Motor neuron (in vitro differentiated cells): ENCODE measurements around the gene SLC4A1AP. TPM values are rescaled to one million over a fixed set of nuclear protein-coding genes. Genes with fewer than 3 reads are reported as not detected.
A peak's percentile ranks its signal among the peaks of the same experiment; 100 is the strongest.

ENCODE experiments used
- ATAC-seq, 8 experiments: fragments of 200-7000 bp; cut with Tn5 transposase; replicated peaks in 6 of 8; 2 replicates each; pipeline ENCODE4 v1.8.0; 2021; ENCODE audit warnings: mild to moderate bottlenecking in 8 of 8, moderate library complexity in 8 of 8
- H3K27ac ChIP-seq, 2 donors: fragments of 250-450 bp; sonication (Bioruptor Pico); 2 replicates each; pipeline ENCODE4 v1.9.0; 2021; ENCODE audit warnings: antibody characterized with exemption in 2 of 2, mild to moderate bottlenecking in 2 of 2, moderate library complexity in 1 of 2
- H3K4me1 ChIP-seq, 2 donors: fragments of 250-450 bp; sonication (Bioruptor Pico); replicated peaks in 1 of 2; 2 replicates each; pipeline ENCODE4 v1.6.1; 2021; ENCODE audit warnings: antibody characterized with exemption in 2 of 2, mild to moderate bottlenecking in 2 of 2, moderate library complexity in 1 of 2
- H3K4me3 ChIP-seq, 5 donors: fragments of 250-450 bp; sonication (Bioruptor Pico); 2 replicates each; pipeline ENCODE4 v1.9.0; 2021; ENCODE audit warnings: antibody characterized with exemption in 5 of 5, mild to moderate bottlenecking in 5 of 5, moderate library complexity in 4 of 5
- WGBS, 10 experiments: fragments of 450-650 bp; shearing (Covaris generic); methylation state at CpG; one replicate each; pipeline ENCODE4 v1.0.0; 2022; 5-methylcytosine and 5-hydroxymethylcytosine counted together
- in situ Hi-C, 9 experiments: fragments of 400-800 bp; cut with MboI; loops; one replicate each; pipeline ENCODE4 v1.15.0; 2021; ENCODE audit warnings: low sequenced_read_pairs in 9 of 9, low pct_unique_long_range_greater_than_20kb in 2 of 9; ENCODE audit not compliant: unreplicated experiment in 9 of 9
- total RNA-seq, 8 experiments: library from RNA; unstranded; fragments of 300-600 nt; gene quantifications; 2 replicates each; pipeline versions ENCODE4 v1.2.3 to v1.2.4, GENCODE V29; 2022

Gene SLC4A1AP
- total RNA-seq, 8 experiments from 2014 or later = 26.3 to 35.6 (median 29.9) TPM

DNA sequence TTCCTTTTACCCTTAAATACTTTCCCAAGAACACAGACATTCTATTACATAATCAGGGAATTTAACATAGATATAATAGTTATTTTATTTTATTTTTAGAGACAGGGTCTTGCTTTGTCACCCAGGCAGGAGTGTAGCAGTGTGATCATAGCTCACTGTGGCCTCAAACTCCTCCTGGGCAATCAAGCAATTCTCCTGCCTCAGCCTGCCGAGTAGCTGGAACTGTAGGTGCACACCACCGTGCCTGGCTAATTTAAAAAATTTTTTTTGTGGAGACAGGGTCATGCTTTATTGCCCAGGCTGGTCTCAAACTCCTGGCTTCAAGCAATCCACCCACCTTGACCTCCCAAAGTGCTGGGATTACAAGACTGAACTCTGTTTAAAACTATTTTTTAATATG is 45.6 kb downstream of the SLC4A1AP start:
- H3K27ac ChIP-seq = no peak overlapping the region
- no peaks in the 10 kb centered on the region for H3K4me1 ChIP-seq
- no peak for ATAC-seq
- 50 to 100% (median 78%) methylated on average over 1 to 2 of the region's 2 CpGs; no CpG with 5 or more reads in 2 of the 10 experiments for WGBS, 10 experiments
- H3K4me3 ChIP-seq = no peak overlapping the region
- in situ Hi-C loops = loop anchor here in 2 of 9 experiments (25.0 kb wide), 1 partner anchor 678 kb away; the partner anchor contains the start of gene FOSL2 (in 2 of the 2)

DNA sequence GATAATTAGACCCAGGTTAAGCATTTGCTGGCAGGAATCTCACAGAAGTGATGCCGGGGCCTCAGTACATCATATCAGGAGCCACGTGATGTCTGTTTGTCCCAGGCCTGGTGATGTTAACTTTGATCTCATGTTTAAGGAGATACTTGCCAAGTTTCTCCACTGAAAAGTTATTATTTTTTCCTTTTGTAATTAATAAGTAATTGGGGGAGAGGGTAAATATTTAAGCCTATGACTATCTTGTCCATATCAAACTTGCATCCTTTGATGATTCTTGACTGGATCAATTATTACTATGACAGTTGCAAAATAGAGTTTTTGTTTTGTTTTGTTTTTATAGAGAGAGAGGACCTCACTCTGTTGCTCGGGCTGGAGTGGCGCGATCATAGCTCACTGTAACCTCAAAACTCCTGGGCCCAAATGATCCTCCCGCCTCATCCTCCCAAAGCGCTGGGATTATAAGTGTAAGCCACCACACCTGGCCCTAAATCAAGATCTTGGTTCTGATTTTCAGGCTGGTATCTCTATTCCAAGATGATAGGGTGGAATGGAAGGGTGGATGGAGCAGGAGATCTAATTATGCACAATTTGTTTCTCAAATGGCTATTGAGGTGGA is 46.4 kb downstream of the SLC4A1AP start:
- Histone ChIP-seq H3K4me3 (no peak overlapping the region), H3K27ac (no peak overlapping the region), H3K4me1 (no peaks in the 10 kb centered on the region)
- no peak for ATAC-seq
- WGBS, 10 experiments = 61 to 100% (median 92%) methylated on average over 2 to 7 of the region's 7 CpGs; no CpG with 5 or more reads in 4 of the 10 experiments
- in situ Hi-C loops = loop anchor here in 3 of 9 experiments (10.0 to 25.0 kb wide), 2 partner anchors 677 to 685 kb away; partner anchors contain the start of gene FOSL2 (in 3 of the 3)

DNA sequence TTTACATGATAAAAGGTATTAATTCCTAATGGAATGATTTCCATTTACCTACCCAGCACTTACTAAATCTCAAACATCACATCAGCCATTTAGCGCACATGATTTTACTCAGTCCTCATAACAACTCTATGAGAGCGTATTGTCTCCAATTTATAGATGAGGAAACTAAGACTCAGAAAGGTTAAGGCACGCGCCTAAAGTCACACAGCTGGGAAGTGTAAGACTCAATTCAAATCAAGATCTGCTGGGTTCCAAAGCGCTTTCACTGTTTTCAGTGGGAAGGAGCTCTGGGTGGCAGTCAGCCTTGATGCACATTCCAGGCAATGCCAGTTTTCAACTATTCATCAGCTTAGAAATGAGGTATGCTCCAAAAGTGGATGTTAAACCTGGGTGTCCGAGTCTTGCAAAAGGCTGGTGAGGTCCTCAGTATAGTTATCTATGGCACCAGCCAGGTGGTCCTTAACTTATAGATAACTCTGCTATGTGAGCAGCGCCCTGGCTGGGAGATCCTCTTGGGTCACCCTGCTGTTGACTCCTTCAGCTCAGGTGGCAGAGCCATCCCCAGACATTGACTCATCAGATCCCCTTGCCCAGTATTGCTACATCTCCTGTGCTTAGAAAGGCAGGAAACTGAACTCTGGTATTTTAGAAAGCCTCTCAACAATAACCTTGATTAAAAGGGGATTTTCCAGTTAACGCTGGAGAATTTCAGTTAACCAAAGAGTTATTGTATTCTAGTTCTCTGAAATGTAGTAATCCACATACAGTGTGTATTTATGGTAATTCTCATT is 47.1 kb downstream of the SLC4A1AP start:
- no peak overlapping the region for H3K4me3 ChIP-seq
- in situ Hi-C loops = loop anchor here in 3 of 9 experiments (10.0 to 25.0 kb wide), 2 partner anchors 676 to 684 kb away; partner anchors contain the start of gene FOSL2 (in 3 of the 3)
- no peak for ATAC-seq
- 82 to 97% (median 92%) methylated on average over 3 to 8 of the region's 8 CpGs; no CpG with 5 or more reads in 2 of the 10 experiments for WGBS, 10 experiments
- no peaks in the 10 kb centered on the region for H3K4me1 ChIP-seq
- no peak overlapping the region for H3K27ac ChIP-seq

DNA sequence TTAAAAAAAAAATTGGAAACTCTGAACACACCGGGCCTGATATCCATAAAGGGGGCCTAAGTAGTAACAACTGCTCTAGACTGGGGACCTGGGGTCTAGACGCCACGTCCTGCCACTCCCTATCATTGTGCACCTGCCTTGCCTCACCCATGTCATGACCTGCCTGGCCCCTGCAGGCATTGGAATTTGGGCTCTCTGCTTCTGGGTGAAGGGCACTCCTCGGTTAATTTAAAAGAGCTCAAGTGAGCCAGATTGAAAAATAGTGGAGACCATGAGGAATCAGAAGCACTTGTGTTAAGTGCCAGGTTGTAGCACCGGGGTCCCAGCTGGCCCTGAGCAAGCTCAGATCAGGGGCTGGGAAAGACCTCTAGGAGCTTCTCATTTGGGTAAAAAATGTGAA is 48.1 kb downstream of the SLC4A1AP start:
- in situ Hi-C loops = loop anchor here in 3 of 9 experiments (10.0 to 25.0 kb wide), 2 partner anchors 675 to 683 kb away; partner anchors contain the start of gene FOSL2 (in 3 of the 3)
- WGBS, 10 experiments = 40 to 100% (median 84%) methylated on average over 1 to 5 of the region's 5 CpGs; no CpG with 5 or more reads in 1 of the 10 experiments
- H3K27ac ChIP-seq = no peak overlapping the region

DNA sequence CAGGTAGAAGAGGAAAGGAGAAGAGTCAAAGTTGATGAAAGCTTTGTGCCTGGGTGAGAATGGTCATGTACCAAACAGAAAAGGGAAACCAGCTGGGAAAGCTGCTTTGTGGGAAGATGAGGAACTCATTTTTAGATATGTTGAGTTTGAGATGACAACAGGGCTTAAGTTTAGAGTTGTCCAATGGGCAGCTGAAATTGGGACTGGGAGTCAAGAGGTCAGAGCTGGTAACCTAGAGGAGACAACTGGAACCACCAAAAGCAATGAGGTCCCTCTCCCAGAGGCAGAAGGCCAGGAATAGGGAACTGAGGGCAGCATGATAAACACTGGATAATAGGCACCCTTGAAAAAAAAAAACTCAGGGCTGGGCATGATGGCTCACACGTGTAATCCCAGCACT is 48.8 kb downstream of the SLC4A1AP start:
- no peak for ATAC-seq
- no peak overlapping the region for H3K4me3 ChIP-seq
- no peaks in the 10 kb centered on the region for H3K4me1 ChIP-seq
- WGBS, 10 experiments = 17 to 60% methylated on average over 1 of the region's 1 CpG; no CpG with 5 or more reads in 8 of the 10 experiments
- in situ Hi-C loops = loop anchor here in 3 of 9 experiments (10.0 to 25.0 kb wide), 2 partner anchors 675 to 682 kb away; partner anchors contain the start of gene FOSL2 (in 3 of the 3)
- no peak overlapping the region for H3K27ac ChIP-seq

More for the DNA sequence above, 48.1 kb downstream of the SLC4A1AP start:
- H3K4me1 ChIP-seq = no peaks in the 10 kb centered on the region
- ATAC-seq = no peak
- no peak overlapping the region for H3K4me3 ChIP-seq

DNA sequence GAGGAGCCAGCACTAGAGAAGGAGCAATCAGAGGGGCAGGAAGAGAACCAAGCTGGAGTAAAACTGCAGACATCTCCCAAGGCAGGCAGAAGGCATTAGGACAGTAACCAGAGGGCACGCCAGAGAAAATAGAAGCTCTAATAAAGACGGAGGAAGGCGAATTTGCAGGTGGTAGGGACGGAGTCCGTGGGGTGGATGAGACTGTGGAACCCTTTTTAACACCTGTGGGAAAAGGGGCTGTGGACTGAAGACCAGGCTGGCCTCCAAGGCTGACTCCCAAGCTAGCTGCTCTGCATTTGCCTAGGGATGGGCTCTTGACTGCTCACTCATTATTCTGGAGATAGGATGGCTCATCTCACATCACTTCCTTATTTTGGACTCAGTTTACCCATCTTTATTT is 49.5 kb downstream of the SLC4A1AP start:
- no peak overlapping the region for H3K27ac ChIP-seq
- no peak for ATAC-seq
- H3K4me3 ChIP-seq = no peak overlapping the region
- in situ Hi-C loops = loop anchor here in 3 of 9 experiments (10.0 to 25.0 kb wide), 2 partner anchors 674 to 682 kb away; partner anchors contain the start of gene FOSL2 (in 3 of the 3)
- 69 to 100% (median 83%) methylated on average over 1 to 5 of the region's 5 CpGs; no CpG with 5 or more reads in 1 of the 10 experiments for WGBS, 10 experiments
- H3K4me1 ChIP-seq = no peaks in the 10 kb centered on the region

DNA sequence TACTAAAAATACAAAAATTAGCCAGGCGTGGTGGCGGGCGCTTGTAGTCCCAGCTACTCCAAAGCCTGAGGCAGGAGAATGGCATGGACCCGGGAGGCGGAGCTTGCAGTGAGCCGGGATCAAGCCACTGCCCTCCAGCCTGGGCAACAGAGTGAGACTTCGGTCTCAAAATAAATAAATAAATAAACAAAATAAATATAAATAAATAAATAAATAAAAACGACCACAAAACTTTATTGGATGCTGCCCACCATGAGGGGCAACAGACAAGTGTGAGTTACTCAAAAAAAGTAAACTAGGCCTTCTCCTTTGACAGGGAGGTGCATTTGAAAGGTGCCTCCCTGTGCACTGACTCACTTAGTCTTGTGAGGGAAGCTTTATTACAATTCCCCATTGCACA is 50.4 kb downstream of the SLC4A1AP start:
- Histone ChIP-seq H3K27ac (no peak overlapping the region), H3K4me1 (no peaks in the 10 kb centered on the region), H3K4me3 (no peak overlapping the region)
- 20 to 96% (median 80%) methylated on average over 1 to 6 of the region's 8 CpGs; no CpG with 5 or more reads in 2 of the 10 experiments for WGBS, 10 experiments
- ATAC-seq = no peak
- in situ Hi-C loops = loop anchor here in 3 of 9 experiments (10.0 to 25.0 kb wide), 2 partner anchors 673 to 681 kb away; partner anchors contain the start of gene FOSL2 (in 3 of the 3)

DNA sequence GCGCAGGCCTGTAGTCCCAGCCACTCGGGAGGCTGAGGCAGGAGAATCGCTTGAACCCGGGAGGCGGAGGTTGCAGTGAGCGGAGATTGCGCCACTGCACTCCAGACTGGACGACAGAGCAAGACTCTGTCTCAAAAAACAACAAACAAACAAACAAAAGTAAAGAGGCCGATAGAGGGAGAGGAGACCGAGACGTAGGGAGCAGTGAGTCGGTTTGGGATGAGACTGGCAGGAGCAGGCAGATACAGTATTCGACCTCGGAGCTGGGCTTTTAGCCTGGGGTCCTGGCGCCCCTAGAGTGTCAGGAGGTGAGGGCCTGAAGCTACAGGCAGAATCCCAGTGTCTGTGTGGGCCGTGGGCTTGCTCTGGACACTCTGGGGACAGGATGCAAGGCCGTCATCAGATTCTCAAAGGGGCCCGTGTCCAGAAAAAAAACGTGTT is 51.2 kb downstream of the SLC4A1AP start:
- in situ Hi-C loops = loop anchor here in 3 of 9 experiments (10.0 to 25.0 kb wide), 2 partner anchors 672 to 680 kb away; partner anchors contain the start of gene FOSL2 (in 3 of the 3)
- 37 to 81% (median 69%) methylated on average over 1 to 12 of the region's 19 CpGs; no CpG with 5 or more reads in 5 of the 10 experiments for WGBS, 10 experiments
- Histone ChIP-seq H3K4me1 (no peaks in the 10 kb centered on the region), H3K27ac (peak overlapping the region in 1 of 2 donors; percentile 21), H3K4me3 (peak overlapping the region; percentile 29 to 40 (median 33))
- ATAC-seq = peak in 1 of 8 experiments; percentile 4

DNA sequence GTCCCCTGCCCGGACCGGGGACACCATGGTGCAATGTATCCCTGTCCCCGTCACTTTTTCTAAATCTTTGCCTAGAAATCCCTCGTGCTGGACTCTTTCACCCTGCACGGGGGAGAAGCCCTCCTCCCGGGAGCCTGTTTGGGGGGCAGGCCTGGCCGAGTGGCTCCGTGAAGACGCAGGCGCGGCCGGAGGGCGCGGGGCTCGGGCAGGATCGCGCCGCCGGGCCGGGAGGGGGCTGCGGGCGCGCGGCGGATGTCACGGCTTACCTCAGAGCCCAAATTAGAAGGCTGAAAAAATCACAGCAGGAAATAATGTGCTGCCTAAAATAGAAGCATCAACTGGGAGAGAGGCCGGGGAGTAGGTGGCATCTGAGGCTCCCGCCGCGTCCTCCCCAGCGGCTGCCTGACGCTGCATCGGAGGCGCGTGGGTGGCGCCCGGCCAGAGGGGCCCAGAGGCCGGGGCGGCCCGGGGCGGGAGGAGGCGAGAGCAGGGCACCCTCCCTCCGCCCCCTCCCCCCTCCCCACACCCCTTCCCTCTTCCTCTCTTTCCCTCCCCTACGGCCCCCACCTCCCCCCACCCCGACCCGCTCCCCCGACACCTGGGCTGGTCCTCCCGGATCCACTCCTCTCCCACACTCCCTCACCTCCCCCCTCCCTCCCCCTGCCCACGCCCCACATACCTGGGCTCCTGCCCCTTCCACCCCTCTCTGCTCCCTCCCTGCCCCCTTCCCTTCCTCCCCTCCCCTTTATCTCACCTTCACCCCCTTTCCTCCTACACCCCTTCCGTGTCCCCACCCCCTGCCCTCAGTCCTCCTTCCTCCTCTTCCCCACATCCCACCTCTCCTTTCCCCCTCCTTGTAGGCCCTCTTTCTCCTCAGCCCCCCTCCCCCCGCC is 51.9 kb downstream of the SLC4A1AP start:
- no peaks in the 10 kb centered on the region for H3K4me1 ChIP-seq
- ATAC-seq = peak; percentile 57 to 91 (median 86)
- peak overlapping the region; percentile 29 to 40 (median 33) for H3K4me3 ChIP-seq
- H3K27ac ChIP-seq = peak overlapping the region in 1 of 2 donors; percentile 21
- 5 to 15% methylated on average over 8 to 9 of the region's 51 CpGs; no CpG with 5 or more reads in 8 of the 10 experiments for WGBS, 10 experiments
- in situ Hi-C loops = loop anchor here in 3 of 9 experiments (10.0 to 25.0 kb wide), 2 partner anchors 672 to 679 kb away; partner anchors contain the start of gene FOSL2 (in 3 of the 3)

DNA sequence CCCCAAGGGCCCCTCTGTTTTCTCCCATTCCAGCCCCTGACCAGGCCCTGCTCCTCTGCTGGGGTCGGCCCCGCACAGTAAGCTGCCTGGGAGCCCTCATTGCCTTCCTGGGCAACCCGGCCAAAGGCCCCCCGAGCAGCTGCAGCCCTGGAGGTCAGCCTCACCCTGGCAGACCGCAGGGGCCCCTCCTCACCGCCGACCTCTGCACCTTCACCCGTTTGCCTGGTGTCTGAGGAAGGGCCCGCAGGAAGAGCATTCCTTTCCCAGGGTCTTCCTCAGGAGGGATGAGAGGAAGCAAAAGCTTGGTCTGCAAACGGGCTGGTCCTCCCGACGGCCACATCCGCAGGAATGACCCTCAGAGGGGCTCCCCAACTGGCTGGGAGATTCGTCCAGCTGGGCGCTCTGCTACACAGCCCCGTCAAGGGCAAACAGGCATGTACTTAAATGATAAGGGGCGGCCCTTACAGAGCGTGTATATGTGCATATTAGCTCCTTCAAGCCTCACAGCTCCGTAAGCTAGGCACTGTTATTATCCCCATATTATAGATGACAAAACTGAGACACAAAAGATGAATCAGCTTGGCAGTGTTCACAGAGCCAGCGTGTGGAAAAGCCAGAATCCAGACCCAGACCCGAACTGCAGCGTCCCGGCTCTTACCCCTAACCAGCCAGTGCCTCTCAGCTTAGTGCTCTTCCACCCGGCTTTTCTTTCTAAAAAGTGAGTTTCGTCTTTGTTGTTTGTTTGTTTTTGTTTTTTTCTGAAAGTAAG is 52.8 kb downstream of the SLC4A1AP start:
- 0 to 81% (median 63%) methylated on average over 2 to 16 of the region's 25 CpGs; no CpG with 5 or more reads in 1 of the 10 experiments for WGBS, 10 experiments
- Histone ChIP-seq H3K4me3 (no peak overlapping the region), H3K27ac (no peak overlapping the region), H3K4me1 (no peaks in the 10 kb centered on the region)
- in situ Hi-C loops = loop anchor here in 3 of 9 experiments (10.0 to 25.0 kb wide), 2 partner anchors 671 to 678 kb away; partner anchors contain the start of gene FOSL2 (in 3 of the 3)
- peak in 2 of 8 experiments; percentile 12 to 48 for ATAC-seq
